Measurements from ENCODE around the gene CD6. TPM values are rescaled to one million over a fixed set of nuclear protein-coding genes. Genes with fewer than 3 reads are reported as not detected.

CD6 gene
- total RNA-seq, 1 experiment from 2014 or later, result not detected

GRCh38 chr11:60939855-60940254, 31.6 kb upstream of the CD6 start:
- no peak for DNase-seq
- Histone ChIP-seq H3K4me1 (no peaks in the 10 kb centered on the region), H3K4me3 (no peak overlapping the region), H3K9me3 (replicated peaks) (no peaks in the 10 kb centered on the region), H3K27me3 (no peaks in the 10 kb centered on the region), H3K27ac (no peak overlapping the region), H3K36me3 (no peaks in the 10 kb centered on the region)

GRCh38 chr11:60941371-60942119, 29.9 kb upstream of the CD6 start:
- no peak overlapping the region for H3K27ac ChIP-seq
- no peaks in the 10 kb centered on the region for H3K9me3 ChIP-seq (replicated peaks)
- no peaks in the 10 kb centered on the region for H3K4me1 ChIP-seq
- no peak for DNase-seq
- no peaks in the 10 kb centered on the region for H3K36me3 ChIP-seq
- H3K4me3 ChIP-seq, result no peak overlapping the region
- no peaks in the 10 kb centered on the region for H3K27me3 ChIP-seq

GRCh38 chr11:60942219-60942618, 29.3 kb upstream of the CD6 start:
- H3K27me3 ChIP-seq, result no peaks in the 10 kb centered on the region
- H3K36me3 ChIP-seq, result no peaks in the 10 kb centered on the region
- DNase-seq, result no peak
- H3K4me1 ChIP-seq, result no peaks in the 10 kb centered on the region
- H3K4me3 ChIP-seq, result no peak overlapping the region
- no peak overlapping the region for H3K27ac ChIP-seq
- no peaks in the 10 kb centered on the region for H3K9me3 ChIP-seq (replicated peaks)

- no peaks in the 10 kb centered on the region for H3K4me1 ChIP-seq
- H3K27me3 ChIP-seq, result no peaks in the 10 kb centered on the region
- H3K4me3 ChIP-seq, result no peak overlapping the region
- DNase-seq, result peak; percentile 16 to 44
- H3K36me3 ChIP-seq, result no peaks in the 10 kb centered on the region
- no peak overlapping the region for H3K27ac ChIP-seq
- no peaks in the 10 kb centered on the region for H3K9me3 ChIP-seq (replicated peaks)
Observed at GRCh38 chr11:60942970-60943565, 28.4 kb upstream of the CD6 start.

GRCh38 chr11:60944490-60945294, 26.8 kb upstream of the CD6 start:
- Histone ChIP-seq H3K36me3 (no peaks in the 10 kb centered on the region), H3K27me3 (no peaks in the 10 kb centered on the region), H3K9me3 (replicated peaks) (no peaks in the 10 kb centered on the region), H3K27ac (no peak overlapping the region), H3K4me3 (no peak overlapping the region), H3K4me1 (no peaks in the 10 kb centered on the region)
- no peak for DNase-seq

GRCh38 chr11:60945295-60945667, 26.2 kb upstream of the CD6 start:
- Histone ChIP-seq H3K4me1 (no peaks in the 10 kb centered on the region), H3K4me3 (no peak overlapping the region), H3K9me3 (replicated peaks) (no peaks in the 10 kb centered on the region), H3K27me3 (no peaks in the 10 kb centered on the region), H3K36me3 (no peaks in the 10 kb centered on the region), H3K27ac (no peak overlapping the region)
- DNase-seq, result no peak

GRCh38 chr11:60946601-60947264, 24.7 kb upstream of the CD6 start:
- Histone ChIP-seq H3K27ac (no peak overlapping the region), H3K9me3 (replicated peaks) (no peaks in the 10 kb centered on the region), H3K4me3 (no peak overlapping the region), H3K27me3 (no peaks in the 10 kb centered on the region), H3K4me1 (no peaks in the 10 kb centered on the region), H3K36me3 (no peaks in the 10 kb centered on the region)
- DNase-seq, result no peak

- Histone ChIP-seq H3K27ac (no peak overlapping the region), H3K27me3 (no peaks in the 10 kb centered on the region), H3K4me3 (no peak overlapping the region), H3K4me1 (no peaks in the 10 kb centered on the region), H3K9me3 (replicated peaks) (no peaks in the 10 kb centered on the region), H3K36me3 (no peaks in the 10 kb centered on the region)
- no peak for DNase-seq
Observed at GRCh38 chr11:60947700-60948099, 23.8 kb upstream of the CD6 start.

GRCh38 chr11:60948250-60948649, 23.2 kb upstream of the CD6 start:
- H3K4me3 ChIP-seq, result no peak overlapping the region
- H3K4me1 ChIP-seq, result no peaks in the 10 kb centered on the region
- H3K36me3 ChIP-seq, result no peaks in the 10 kb centered on the region
- H3K27ac ChIP-seq, result no peak overlapping the region
- H3K27me3 ChIP-seq, result no peaks in the 10 kb centered on the region
- H3K9me3 ChIP-seq (replicated peaks), result no peaks in the 10 kb centered on the region
- no peak for DNase-seq

GRCh38 chr11:60950024-60950423, 21.5 kb upstream of the CD6 start:
- Histone ChIP-seq H3K4me1 (no peaks in the 10 kb centered on the region), H3K36me3 (no peaks in the 10 kb centered on the region), H3K9me3 (replicated peaks) (no peaks in the 10 kb centered on the region), H3K4me3 (no peak overlapping the region), H3K27me3 (no peaks in the 10 kb centered on the region), H3K27ac (no peak overlapping the region)
- no peak for DNase-seq

GRCh38 chr11:60950933-60951605, 20.4 kb upstream of the CD6 start:
- Histone ChIP-seq H3K36me3 (no peaks in the 10 kb centered on the region), H3K27ac (no peak overlapping the region), H3K27me3 (no peaks in the 10 kb centered on the region), H3K4me1 (no peaks in the 10 kb centered on the region), H3K9me3 (replicated peaks) (no peaks in the 10 kb centered on the region), H3K4me3 (no peak overlapping the region)
- no peak for DNase-seq

GRCh38 chr11:60951606-60951903, 19.9 kb upstream of the CD6 start:
- Histone ChIP-seq H3K4me3 (peak overlapping the region; percentile 50), H3K9me3 (replicated peaks) (no peaks in the 10 kb centered on the region), H3K27ac (0 out of 2 replicates have a peak overlapping the region, but pooled peaks have one; percentile 21), H3K4me1 (no peaks in the 10 kb centered on the region), H3K36me3 (no peaks in the 10 kb centered on the region), H3K27me3 (no peaks in the 10 kb centered on the region)
- peak; percentile 18 to 25 for DNase-seq

- DNase-seq, result peak; percentile 33 to 40
- Histone ChIP-seq H3K4me1 (no peaks in the 10 kb centered on the region), H3K9me3 (replicated peaks) (no peaks in the 10 kb centered on the region), H3K4me3 (peak within 1 kb of the TSS; percentile 50), H3K27ac (peak within 1 kb of the TSS; percentile 21; the same call in 1 of the 2 replicates), H3K27me3 (0 out of 2 replicates have a peak, but pooled peaks cover under 1% of the 10 kb centered on the region), H3K36me3 (no peaks in the 10 kb centered on the region)
Observed at GRCh38 chr11:60951904-60952741, 19.4 kb upstream of the CD6 start, which contains the start of gene SLC15A3. Gene SLC15A3 (minus strand): TSS chr11:60952176. CDS start chr11:60951551, 625 bp downstream.

GRCh38 chr11:60952742-60953170, 18.7 kb upstream of the CD6 start:
- no peaks in the 10 kb centered on the region for H3K4me1 ChIP-seq
- peak overlapping the region; percentile 50 for H3K4me3 ChIP-seq
- H3K36me3 ChIP-seq, result no peaks in the 10 kb centered on the region
- H3K27me3 ChIP-seq, result 0 out of 2 replicates have a peak, but pooled peaks cover 3% of the 10 kb centered on the region
- H3K9me3 ChIP-seq (replicated peaks), result no peaks in the 10 kb centered on the region
- no peak overlapping the region for H3K27ac ChIP-seq
- no peak for DNase-seq
